Calu3 (cell line): ENCODE data around the gene ARPC1B. TPM values are rescaled to one million over a fixed set of nuclear protein-coding genes. Genes with fewer than 3 reads are reported as not detected.
"Not testable (repeated sequence)": the region's sequence is repeated elsewhere in the genome, so short reads cannot be mapped to it uniquely, and the experiment has no call there.

Source experiments
- BruUV-seq: library from RNA; stranded (reverse); fragments of 400-500 nt; replicated peaks from 2 replicates; lab custom pipeline; 2021; lab: Mats Ljungman, UMichigan
- CTCF ChIA-PET: fragments of 300-600 bp; sonication (Branson Sonifier 250); formaldehyde crosslinking; loops from one replicate; lab custom pipeline; 2022; ENCODE audit warnings: antibody characterized with exemption; lab: Charles Lee
- DNase-seq: peaks from one replicate; pipeline ENCODE4 v3.0.0; 2022
- H3K27ac Mint-ChIP-seq: one replicate; pipeline ENCODE4 v1.8.0; 2022; ENCODE audit warnings: mixed read lengths; ENCODE audit not compliant: unreplicated experiment
- H3K27me3 Mint-ChIP-seq: one replicate; pipeline ENCODE4 v1.8.0; 2022; ENCODE audit warnings: mixed read lengths; ENCODE audit not compliant: unreplicated experiment
- H3K36me3 Mint-ChIP-seq: one replicate; pipeline ENCODE4 v1.8.0; 2022; ENCODE audit warnings: mild to moderate bottlenecking, moderate library complexity, mixed read lengths; ENCODE audit not compliant: insufficient read depth, unreplicated experiment
- H3K4me1 Mint-ChIP-seq: one replicate; pipeline ENCODE4 v1.8.0; 2022; ENCODE audit warnings: mild to moderate bottlenecking, low read depth, mixed read lengths; ENCODE audit not compliant: unreplicated experiment
- H3K4me3 Mint-ChIP-seq: one replicate; pipeline ENCODE4 v1.8.0; 2022; ENCODE audit warnings: mild to moderate bottlenecking, low read depth, moderate library complexity, mixed read lengths; ENCODE audit not compliant: unreplicated experiment
- H3K9me3 Mint-ChIP-seq: one replicate; pipeline ENCODE4 v1.8.0; 2022; ENCODE audit warnings: low read depth, mixed read lengths; ENCODE audit not compliant: unreplicated experiment
- intact Hi-C: fragments of 100-400 bp; cut with micrococcal nuclease; formaldehyde crosslinking; loops from one replicate; pipeline ENCODE4 v1.10.0; 2022; ENCODE audit not compliant: unreplicated experiment
- total RNA-seq: library from RNA; stranded (reverse); gene quantifications from 2 replicates; pipeline ENCODE4 v1.2.3, GENCODE V29; 2022
- TF ChIP-seq, protein P1 (sequence below): fragments of 200-600 bp; IDR thresholded peaks from one replicate; pipeline ENCODE4 v1.8.0; 2022; ENCODE audit warnings: antibody characterized with exemption; ENCODE audit not compliant: unreplicated experiment

ARPC1B gene
- total RNA-seq, 1 experiment from 2014 or later = 107 TPM

DNA sequence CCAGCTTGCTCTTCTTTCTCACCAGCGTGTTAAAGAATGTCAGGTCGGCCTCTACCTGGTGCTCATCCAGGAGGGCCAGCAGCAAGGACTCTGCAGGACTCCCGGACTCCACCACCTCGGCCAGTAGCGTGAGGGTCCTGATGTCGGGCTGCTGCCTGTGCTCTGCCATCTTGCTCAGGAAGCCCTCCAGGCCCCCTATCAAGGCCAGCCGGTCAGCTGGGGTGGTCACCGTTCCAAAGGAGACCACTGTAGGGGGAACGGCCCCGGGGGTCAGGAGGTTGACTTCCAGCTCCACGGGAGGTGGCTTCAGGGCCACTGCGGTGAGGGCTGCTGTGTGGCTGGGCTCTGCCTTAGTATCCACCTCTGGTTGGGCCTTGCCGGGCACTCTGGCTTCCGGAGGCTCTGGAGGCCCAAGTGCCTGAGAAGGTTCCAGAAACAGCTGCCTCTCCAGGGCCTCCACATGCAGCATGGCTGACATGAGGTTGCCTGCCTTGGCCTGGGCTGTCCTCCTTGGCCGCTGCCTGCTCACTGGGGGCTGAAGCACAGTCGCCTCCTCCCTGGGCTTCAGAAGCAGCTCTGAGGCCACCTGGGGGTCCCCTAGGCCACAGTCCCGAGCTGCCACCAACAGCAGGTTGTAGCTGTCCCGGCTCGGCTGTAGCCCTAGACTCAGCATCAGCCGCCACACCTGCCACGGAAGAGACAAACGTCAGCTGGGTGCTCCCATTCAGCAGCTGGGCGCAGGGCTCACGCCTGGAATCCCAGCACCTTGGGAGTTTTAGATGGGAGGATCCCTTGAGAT, 50.6 kb downstream of the ARPC1B start:
- no peak overlapping the region for H3K4me3 Mint-ChIP-seq
- CTCF ChIA-PET = no interaction called here
- H3K27ac Mint-ChIP-seq = no peak overlapping the region
- H3K36me3 Mint-ChIP-seq = peaks cover 33% of the 10 kb centered on the region
- intact Hi-C loops = no loop called here
- TF ChIP-seq, protein P1, sequence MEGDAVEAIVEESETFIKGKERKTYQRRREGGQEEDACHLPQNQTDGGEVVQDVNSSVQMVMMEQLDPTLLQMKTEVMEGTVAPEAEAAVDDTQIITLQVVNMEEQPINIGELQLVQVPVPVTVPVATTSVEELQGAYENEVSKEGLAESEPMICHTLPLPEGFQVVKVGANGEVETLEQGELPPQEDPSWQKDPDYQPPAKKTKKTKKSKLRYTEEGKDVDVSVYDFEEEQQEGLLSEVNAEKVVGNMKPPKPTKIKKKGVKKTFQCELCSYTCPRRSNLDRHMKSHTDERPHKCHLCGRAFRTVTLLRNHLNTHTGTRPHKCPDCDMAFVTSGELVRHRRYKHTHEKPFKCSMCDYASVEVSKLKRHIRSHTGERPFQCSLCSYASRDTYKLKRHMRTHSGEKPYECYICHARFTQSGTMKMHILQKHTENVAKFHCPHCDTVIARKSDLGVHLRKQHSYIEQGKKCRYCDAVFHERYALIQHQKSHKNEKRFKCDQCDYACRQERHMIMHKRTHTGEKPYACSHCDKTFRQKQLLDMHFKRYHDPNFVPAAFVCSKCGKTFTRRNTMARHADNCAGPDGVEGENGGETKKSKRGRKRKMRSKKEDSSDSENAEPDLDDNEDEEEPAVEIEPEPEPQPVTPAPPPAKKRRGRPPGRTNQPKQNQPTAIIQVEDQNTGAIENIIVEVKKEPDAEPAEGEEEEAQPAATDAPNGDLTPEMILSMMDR = no peak
- no peaks in the 10 kb centered on the region for H3K4me1 Mint-ChIP-seq
- no peaks in the 10 kb centered on the region for H3K9me3 Mint-ChIP-seq
- BruUV-seq = no TSS peak
- H3K27me3 Mint-ChIP-seq = no peaks in the 10 kb centered on the region
- no peak for DNase-seq

GRCh38 chr7:99428972-99429566, 54.5 kb downstream of the ARPC1B start:
- no TSS peak for BruUV-seq
- H3K4me1 Mint-ChIP-seq = no peaks in the 10 kb centered on the region
- H3K27ac Mint-ChIP-seq = no peak overlapping the region
- CTCF ChIA-PET = no interaction called here
- intact Hi-C loops = no loop called here
- no peaks in the 10 kb centered on the region for H3K9me3 Mint-ChIP-seq
- peaks cover 22% of the 10 kb centered on the region for H3K36me3 Mint-ChIP-seq
- H3K27me3 Mint-ChIP-seq = no peaks in the 10 kb centered on the region
- no peak for DNase-seq
- H3K4me3 Mint-ChIP-seq = no peak overlapping the region
- TF ChIP-seq, protein P1 = no peak

GRCh38 chr7:99429756-99430155, 55.2 kb downstream of the ARPC1B start:
- Mint-ChIP-seq H3K36me3 (peaks cover 25% of the 10 kb centered on the region), H3K9me3 (no peaks in the 10 kb centered on the region), H3K27me3 (no peaks in the 10 kb centered on the region), H3K4me3 (no peak overlapping the region), H3K4me1 (no peaks in the 10 kb centered on the region), H3K27ac (no peak overlapping the region)
- no peak for DNase-seq
- intact Hi-C loops = no loop called here
- BruUV-seq = no TSS peak
- CTCF ChIA-PET = no interaction called here
- TF ChIP-seq, protein P1 = no peak

DNA sequence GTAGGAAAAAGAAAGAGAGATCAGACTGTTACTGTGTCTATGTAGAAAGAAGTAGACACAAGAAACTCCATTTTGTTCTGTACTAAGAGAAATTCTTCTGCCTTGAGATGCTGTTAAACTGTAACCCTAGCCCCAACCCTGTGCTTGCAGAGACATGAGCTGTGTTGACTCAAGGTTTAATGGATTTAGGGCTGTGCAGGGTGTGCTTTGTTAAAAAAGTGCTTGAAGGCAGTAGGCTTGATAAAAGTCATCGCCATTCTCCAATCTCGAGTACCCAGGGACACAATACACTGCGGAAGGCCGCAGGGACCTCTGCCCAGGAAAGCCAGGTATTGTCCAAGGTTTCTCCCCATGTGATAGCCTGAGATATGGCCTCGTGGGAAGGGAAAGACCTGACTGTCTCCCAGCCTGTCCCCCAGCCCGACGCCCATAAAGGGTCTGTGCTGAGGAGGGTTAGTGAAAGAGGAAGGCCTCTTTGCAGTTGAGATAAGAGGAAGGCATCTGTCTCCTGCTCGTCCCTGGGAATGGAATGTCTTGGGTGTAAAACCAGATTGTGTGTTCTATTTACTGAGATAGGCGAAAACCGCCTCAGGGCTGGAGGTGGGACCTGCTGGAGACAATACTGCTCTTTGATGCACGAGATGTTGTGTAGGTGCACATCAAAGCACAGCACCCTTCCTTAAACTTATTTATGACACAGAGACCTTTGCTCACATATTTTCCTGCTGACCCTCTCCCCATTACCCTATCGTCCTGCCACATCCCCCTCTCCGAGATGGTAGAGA, 57.4 kb downstream of the ARPC1B start:
- H3K27ac Mint-ChIP-seq, CTCF ChIA-PET, BruUV-seq, H3K4me1 Mint-ChIP-seq, H3K9me3 Mint-ChIP-seq, H3K27me3 Mint-ChIP-seq, DNase-seq, H3K4me3 Mint-ChIP-seq, intact Hi-C loops: not testable (repeated sequence)
- H3K36me3 Mint-ChIP-seq = peaks cover 33% of the 10 kb centered on the region
